T-helper 9 cell (primary cell): Measurements from ENCODE around the gene FLCN.
"Not testable (repeated sequence)": the region's sequence is repeated elsewhere in the genome, so short reads cannot be mapped to it uniquely, and the experiment has no call there.

Experiments
- DNase-seq: peaks from one replicate; pipeline ENCODE4 v3.0.0-alpha.2; 2020

FLCN gene

GRCh38 chr17:17206913-17207335, 30.0 kb downstream of the FLCN start:
- DNase-seq = no peak

- DNase-seq = peak; percentile 90
Observed at GRCh38 chr17:17206124-17206912, 30.6 kb downstream of the FLCN start, which contains the start of gene PLD6. TSS of gene PLD6 (minus strand) at chr17:17206333. CDS start at chr17:17206286, 47 bp downstream.

- peak; percentile 46 for DNase-seq
Observed at GRCh38 chr17:17205368-17206123, 31.4 kb downstream of the FLCN start.

GRCh38 chr17:17204635-17205231, 32.2 kb downstream of the FLCN start:
- no peak for DNase-seq

- no peak for DNase-seq
Observed at GRCh38 chr17:17204041-17204591, 32.9 kb downstream of the FLCN start.

- no peak for DNase-seq
Observed at GRCh38 chr17:17203173-17203730, 33.7 kb downstream of the FLCN start.

GRCh38 chr17:17201907-17202306, 35.1 kb downstream of the FLCN start:
- no peak for DNase-seq

GRCh38 chr17:17201271-17201670, 35.7 kb downstream of the FLCN start:
- no peak for DNase-seq

- DNase-seq = no peak
Observed at GRCh38 chr17:17200831-17201230, 36.1 kb downstream of the FLCN start.

- no peak for DNase-seq
Observed at GRCh38 chr17:17200311-17200710, 36.7 kb downstream of the FLCN start.

GRCh38 chr17:17198281-17198680, 38.7 kb downstream of the FLCN start:
- DNase-seq = no peak

GRCh38 chr17:17196776-17197175, 40.2 kb downstream of the FLCN start:
- DNase-seq = no peak

GRCh38 chr17:17195466-17195865, 41.5 kb downstream of the FLCN start:
- DNase-seq = not testable (repeated sequence)

GRCh38 chr17:17191961-17192381, 45.0 kb downstream of the FLCN start:
- DNase-seq = no peak

- no peak for DNase-seq
Observed at GRCh38 chr17:17191346-17191792, 45.6 kb downstream of the FLCN start.

GRCh38 chr17:17190188-17190587, 46.8 kb downstream of the FLCN start:
- no peak for DNase-seq

GRCh38 chr17:17189559-17189958, 47.4 kb downstream of the FLCN start:
- no peak for DNase-seq

GRCh38 chr17:17188586-17188985, 48.4 kb downstream of the FLCN start:
- DNase-seq = no peak

- no peak for DNase-seq
Observed at GRCh38 chr17:17186551-17187505, 50.1 kb downstream of the FLCN start.

- DNase-seq = no peak
Observed at GRCh38 chr17:17186051-17186450, 50.9 kb downstream of the FLCN start.

GRCh38 chr17:17184985-17185757, 51.8 kb downstream of the FLCN start:
- DNase-seq = not testable (repeated sequence)
